Occipital lobe (tissue), 3 donors: ENCODE data around the gene EBF3. TPM values are rescaled to one million over a fixed set of nuclear protein-coding genes. Genes with fewer than 3 reads are reported as not detected.

Experiments used
- DNase-seq: peaks from one replicate; lab custom pipeline; 2025; lab: John Stamatoyannopoulos, UW
- small RNA-seq: library from RNA; depleted of rRNA; stranded (forward); fragments of <200 nt; gene quantifications from one replicate; pipeline ENCODE3, GENCODE V24; 2014
- total RNA-seq: library from RNA; depleted of rRNA; stranded (reverse); fragments of >200 nt; gene quantifications from one replicate; pipeline ENCODE4 v1.2.3, GENCODE V29; 2014

EBF3 gene
- total RNA-seq, 1 donor from 2014 or later = 0.31 TPM

DNA sequence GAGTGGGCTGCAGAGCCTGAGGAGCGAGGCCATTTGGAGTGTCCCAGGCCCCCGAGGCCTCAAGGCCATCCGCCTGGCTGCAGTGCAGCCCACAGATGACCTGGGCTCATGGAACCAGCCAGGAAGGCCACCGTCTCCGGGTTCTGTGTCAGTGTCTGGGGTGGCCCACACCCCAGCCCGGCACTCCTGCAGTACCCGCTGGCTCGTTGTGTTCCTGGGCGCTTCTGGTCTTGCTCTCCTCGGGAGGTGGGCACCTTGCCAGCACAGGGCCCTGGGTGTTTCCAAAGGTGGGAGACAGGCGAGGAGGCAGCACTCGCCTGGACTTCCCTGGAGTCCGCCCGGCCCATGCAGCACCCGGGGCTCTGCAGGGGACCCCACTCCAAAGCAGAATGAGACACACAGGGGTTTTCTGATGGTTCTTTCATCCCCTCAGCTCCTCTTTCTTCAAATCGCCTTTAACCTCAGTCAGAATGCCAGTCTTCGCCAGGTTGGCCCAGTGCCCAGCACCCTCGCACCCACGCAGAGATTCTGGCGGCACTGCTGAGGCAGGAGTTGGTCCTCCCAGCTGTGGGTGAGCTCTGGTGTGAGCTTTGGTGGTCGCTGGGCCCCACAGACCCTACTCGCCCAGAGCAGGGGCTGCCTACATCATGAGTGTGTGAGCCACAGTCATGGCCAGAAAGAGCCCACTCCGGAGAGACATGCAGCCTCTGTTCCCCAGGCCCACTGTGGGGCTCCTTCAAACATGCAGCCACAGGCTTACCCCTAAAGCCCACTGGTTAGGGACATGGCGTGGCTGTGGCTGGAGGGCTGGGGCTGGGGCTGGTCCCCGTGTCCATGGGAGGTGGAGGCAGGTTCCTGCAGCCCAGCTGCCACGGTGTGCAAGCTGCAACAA is 155.7 kb downstream of the EBF3 start:
- DNase-seq = no peak

DNA sequence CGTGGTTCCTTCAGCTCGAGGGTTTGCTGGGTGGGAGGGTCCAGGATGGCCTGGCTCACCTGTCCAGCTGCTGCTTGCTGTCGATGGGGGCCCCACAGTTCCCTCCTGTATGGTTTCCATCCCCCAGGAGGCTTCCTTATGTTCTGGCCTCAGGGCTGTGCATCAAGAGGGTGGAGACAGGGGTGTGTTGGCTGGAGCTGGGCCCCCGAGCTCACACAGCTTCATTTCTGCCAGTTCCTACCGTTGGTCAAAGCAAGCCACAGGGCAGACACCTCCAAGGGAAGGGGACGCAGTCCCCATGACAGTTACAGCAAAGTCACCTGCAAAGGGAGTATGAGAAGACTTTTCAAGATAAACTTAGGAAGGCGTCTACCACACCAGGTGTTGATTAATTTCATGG is 156.9 kb downstream of the EBF3 start:
- no peak for DNase-seq

DNA sequence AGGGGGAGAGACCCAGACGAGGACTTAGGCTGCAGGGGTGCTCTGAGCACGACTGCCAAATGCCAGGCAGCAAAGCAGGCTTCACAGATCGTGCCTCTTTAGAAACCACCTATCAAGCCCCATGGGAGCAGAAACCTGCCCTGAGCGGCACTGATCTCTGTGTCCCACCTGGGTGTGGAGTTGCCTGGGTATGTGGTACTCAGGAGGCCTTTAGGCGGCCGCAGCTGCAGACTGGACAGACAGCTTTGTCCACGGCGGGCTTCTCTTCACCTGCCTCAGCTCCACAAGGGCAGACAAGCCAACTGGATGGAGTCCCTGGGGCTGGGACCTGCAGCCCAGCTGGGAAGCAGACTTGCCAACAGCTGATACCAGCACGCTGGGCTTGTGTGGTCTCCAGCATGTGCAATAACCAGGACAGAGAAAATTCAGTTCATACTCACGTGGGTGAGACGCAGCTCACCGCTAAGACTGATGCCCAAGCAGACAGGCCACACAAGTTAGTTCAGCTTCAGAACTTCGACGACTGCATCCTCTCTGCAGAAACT is 163.2 kb downstream of the EBF3 start:
- DNase-seq = no peak

- DNase-seq = no peak
Measured at GRCh38 chr10:129799942-129800341, 164.1 kb downstream of the EBF3 start.

- DNase-seq = no peak
Measured at GRCh38 chr10:129796710-129797420, 167.2 kb downstream of the EBF3 start.

- DNase-seq = no peak
Measured at GRCh38 chr10:129793996-129794395, 170.1 kb downstream of the EBF3 start.

- DNase-seq = no peak
Measured at GRCh38 chr10:129793479-129793878, 170.6 kb downstream of the EBF3 start.

DNA sequence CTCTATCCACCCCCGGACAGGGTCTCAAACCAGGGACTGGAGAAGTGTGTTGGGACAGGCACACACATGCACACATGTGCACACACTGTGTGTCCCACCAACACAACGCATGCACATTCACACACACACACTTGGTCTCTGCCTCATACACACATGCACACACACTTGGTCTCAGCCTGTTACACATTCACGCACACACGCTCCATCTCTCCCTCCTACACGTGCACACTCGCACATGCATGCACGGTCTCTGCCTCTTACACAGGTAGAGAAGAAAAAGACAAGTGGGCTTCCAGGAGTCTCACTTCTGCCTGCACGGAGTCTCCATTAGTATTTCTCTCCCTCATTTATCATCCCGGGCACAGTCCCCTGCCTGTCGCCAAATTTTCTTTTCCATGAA is 171.2 kb downstream of the EBF3 start:
- DNase-seq = no peak

DNA sequence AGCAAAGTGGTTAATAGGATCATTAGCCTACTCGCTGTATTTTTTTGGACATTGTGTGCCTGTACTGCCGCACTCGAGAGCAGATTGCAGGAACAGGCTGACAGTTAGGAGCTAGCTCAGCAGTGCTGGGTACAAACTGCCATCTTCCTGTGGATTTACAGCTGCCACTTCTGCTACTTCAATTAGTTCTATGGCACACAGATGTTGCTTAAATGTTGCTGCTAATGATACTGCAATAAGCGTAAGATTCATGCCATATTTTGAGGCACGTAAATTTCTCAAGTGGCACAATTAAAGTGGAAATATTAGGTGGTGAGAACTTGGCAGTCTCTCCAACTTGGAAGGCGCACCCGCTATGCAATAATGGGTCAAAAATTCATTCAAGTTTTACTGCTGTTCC is 171.9 kb downstream of the EBF3 start:
- DNase-seq = no peak

- no peak for DNase-seq
Measured at GRCh38 chr10:129790715-129791446, 173.2 kb downstream of the EBF3 start.

GRCh38 chr10:129788215-129788614 is 175.9 kb downstream of the EBF3 start:
- no peak for DNase-seq

DNA sequence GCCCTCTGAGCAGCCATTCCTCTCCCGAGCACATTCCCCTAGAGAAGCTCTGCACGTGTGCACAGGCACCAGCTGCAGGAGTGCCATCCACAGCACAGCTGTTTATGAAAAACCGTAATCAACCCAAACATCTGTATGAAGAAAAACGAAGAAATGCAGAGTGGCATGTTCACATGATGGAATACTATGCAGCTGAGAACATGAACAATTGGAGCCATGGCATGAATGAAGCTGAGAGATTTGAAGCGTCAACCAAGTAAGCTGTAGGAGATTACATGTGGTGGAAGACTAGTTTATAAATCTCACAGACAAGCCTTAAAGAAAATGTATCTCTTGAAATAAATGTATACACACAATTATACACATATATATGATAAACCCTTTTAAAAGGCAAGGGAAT is 176.5 kb downstream of the EBF3 start:
- DNase-seq = no peak

GRCh38 chr10:129786216-129786615 is 177.9 kb downstream of the EBF3 start:
- no peak for DNase-seq

DNA sequence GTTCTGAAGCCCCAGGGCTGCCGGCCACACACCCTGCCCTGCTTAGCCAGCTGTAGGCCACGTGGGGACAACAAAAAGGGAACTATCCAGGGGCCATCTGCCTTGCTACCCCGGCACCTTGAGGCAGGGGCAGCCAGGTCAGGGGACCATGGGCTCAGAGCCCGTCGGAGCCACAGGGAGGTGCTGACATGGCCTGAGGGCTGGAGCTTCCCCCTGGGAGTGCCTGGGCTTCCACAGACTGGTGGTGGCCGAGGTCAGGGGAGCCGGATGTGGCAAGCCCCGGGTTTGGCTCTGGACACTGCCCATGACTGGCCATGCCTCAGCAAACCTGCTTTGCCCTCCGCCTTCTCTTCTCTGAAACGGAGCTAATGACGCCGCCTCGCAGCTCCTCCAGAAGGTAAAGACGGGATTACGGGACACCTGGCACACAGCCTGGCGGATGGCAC is 178.5 kb downstream of the EBF3 start:
- DNase-seq = no peak

Small RNA genes within 50 kb of the gene (small RNA-seq; reads per million reads assigned to genes)
- not detected for gene AL354950.2
- gene MIR4297 = not detected

Other genes starting within 250 kb of the EBF3 start
- gene C10orf143, start 146.6 kb upstream of the EBF3 start, total RNA-seq = 1.1 TPM
- gene GLRX3, start 172.1 kb upstream of the EBF3 start, total RNA-seq = 49.0 TPM